B cell (primary cell): Measurements from ENCODE around the gene GALR2. TPM values are rescaled to one million over a fixed set of nuclear protein-coding genes. Genes with fewer than 3 reads are reported as not detected.

Experiments used
- ATAC-seq: fragments of 200-7000 bp; cut with Tn5 transposase; one replicate; pipeline ENCODE4 v1.10.0; 2021; ENCODE audit warnings: low read depth, mild to moderate bottlenecking, moderate number of reproducible peaks, moderate library complexity
- CTCF ChIA-PET: fragments of 350-600 bp; sonication (Branson Sonifier 250); formaldehyde crosslinking; loops from one replicate; lab custom pipeline; 2021; ENCODE audit warnings: antibody characterized with exemption, inconsistent platforms; lab: Charles Lee
- POLR2A ChIA-PET: fragments of 350-600 bp; sonication (Branson Sonifier 250); formaldehyde crosslinking; loops from one replicate; lab custom pipeline; 2021; ENCODE audit warnings: antibody characterized with exemption; lab: Charles Lee
- DNase-seq: peaks from one replicate; pipeline ENCODE4 v3.0.0; 2013
- H2AFZ ChIP-seq: 2 replicates; pipeline ENCODE4 v1.6.1; 2012; ENCODE audit warnings: mild to moderate bottlenecking, low read depth, low read length; ENCODE audit not compliant: insufficient read depth, poor library complexity, severe bottlenecking
- H3K27ac ChIP-seq, 2 donors: 1 replicate in 1 of 2; 2 replicates in 1 of 2; pipeline ENCODE4 v1.5.1; 2012 to 2013; ENCODE audit warnings: low read length in 2 of 2, mild to moderate bottlenecking in 2 of 2, moderate library complexity in 1 of 2
- H3K27me3 ChIP-seq, 4 experiments: fragments of 200-600 bp in 1 of 4; sonication (generic) in 1 of 4; replicated peaks in 1 of 4; 1 replicate in 2 of 4; 2 replicates in 2 of 4; pipeline versions ENCODE4 v1.6.1 to v1.7.0; 2013 to 2016; ENCODE audit warnings: low read length in 3 of 4, mild to moderate bottlenecking in 2 of 4, mixed read lengths in 1 of 4, moderate library complexity in 1 of 4; ENCODE audit not compliant: insufficient read depth in 4 of 4, control insufficient read depth in 3 of 4; ENCODE audit errors: control extremely low read depth in 1 of 4
- H3K36me3 ChIP-seq, 2 experiments: replicated peaks in 1 of 2; 1 replicate in 1 of 2; 2 replicates in 1 of 2; pipeline versions ENCODE4 v1.6.1 to v1.7.1; 2013; ENCODE audit warnings: low read length in 1 of 2; ENCODE audit not compliant: insufficient read depth in 2 of 2, control insufficient read depth in 1 of 2; ENCODE audit errors: control extremely low read depth in 1 of 2, extremely low read depth in 1 of 2
- H3K4me1 ChIP-seq, 2 donors: fragments of 200-600 bp in 1 of 2; sonication (generic) in 1 of 2; 1 replicate in 1 of 2; 2 replicates in 1 of 2; pipeline versions ENCODE4 v1.5.1 to v1.6.1; 2013 to 2017; ENCODE audit warnings: low read length in 2 of 2; ENCODE audit not compliant: control insufficient read depth in 2 of 2, insufficient read depth in 2 of 2
- H3K4me2 ChIP-seq: replicated peaks from 2 replicates; pipeline ENCODE3; 2012; ENCODE audit warnings: mild to moderate bottlenecking, low read depth, low read length; ENCODE audit not compliant: poor library complexity, severe bottlenecking
- H3K4me3 ChIP-seq, 5 experiments: fragments of 200-600 bp in 1 of 5; sonication (generic) in 1 of 5; 1 replicate in 3 of 5; 2 replicates in 2 of 5; pipeline versions ENCODE4 v1.5.1 to v1.7.0; 2011 to 2016; ENCODE audit warnings: low read length in 4 of 5, mild to moderate bottlenecking in 4 of 5, low read depth in 2 of 5, control low read depth in 1 of 5, moderate library complexity in 1 of 5; ENCODE audit not compliant: insufficient read depth in 1 of 5; ENCODE audit errors: control extremely low read depth in 1 of 5, extremely low read depth in 1 of 5
- H3K79me2 ChIP-seq: fragments of 200-600 bp; sonication (generic); one replicate; pipeline ENCODE4 v1.6.0; 2016; ENCODE audit warnings: low read length; ENCODE audit not compliant: control insufficient read depth, insufficient read depth
- H3K9ac ChIP-seq: fragments of 200-600 bp; sonication (generic); 2 replicates; pipeline ENCODE4 v1.6.1; 2017; ENCODE audit warnings: mild to moderate bottlenecking, low read length, moderate library complexity
- H3K9me3 ChIP-seq, 3 donors: one replicate each; pipeline versions ENCODE4 v1.6.1 to v1.7.1; 2013; ENCODE audit warnings: low read length in 2 of 3; ENCODE audit not compliant: control insufficient read depth in 2 of 3, insufficient read depth in 1 of 3; ENCODE audit errors: control extremely low read depth in 1 of 3
- H4K20me1 ChIP-seq: 2 replicates; pipeline ENCODE4 v1.6.0; 2012; ENCODE audit warnings: mild to moderate bottlenecking, low read length; ENCODE audit not compliant: insufficient read depth, control insufficient read depth, poor library complexity, severe bottlenecking
- H3K27ac Mint-ChIP-seq: one replicate; pipeline ENCODE4 v1.8.0; 2021; ENCODE audit warnings: mixed read lengths
- H3K27me3 Mint-ChIP-seq: one replicate; pipeline ENCODE4 v1.8.0; 2021; ENCODE audit warnings: mixed read lengths
- H3K4me1 Mint-ChIP-seq: one replicate; pipeline ENCODE4 v1.8.0; 2021; ENCODE audit warnings: mixed read lengths
- H3K4me3 Mint-ChIP-seq: one replicate; pipeline ENCODE4 v1.8.0; 2021; ENCODE audit warnings: mixed read lengths
- H3K9me3 Mint-ChIP-seq: one replicate; pipeline ENCODE4 v1.8.0; 2022; ENCODE audit warnings: mixed read lengths; ENCODE audit not compliant: insufficient read depth
- CTCF ChIP-seq: fragments of 200-600 bp; IDR thresholded peaks from one replicate; pipeline ENCODE4 v1.8.0; 2022; ENCODE audit warnings: antibody characterized with exemption, mild to moderate bottlenecking
- EZH2 ChIP-seq: IDR thresholded peaks from 2 replicates; pipeline ENCODE4 v1.6.1; 2012; ENCODE audit warnings: borderline replicate concordance, low read depth, mild to moderate bottlenecking, moderate library complexity, low read length; ENCODE audit not compliant: insufficient read depth, poor library complexity, severe bottlenecking
- WGBS: methylation state at CpG from one replicate; pipeline ENCODE4 v1.1.5; 2013; ENCODE audit warnings: missing lambda C conversion rate; ENCODE audit not compliant: insufficient coverage; 5-methylcytosine and 5-hydroxymethylcytosine counted together
- intact Hi-C: fragments of 100-400 bp; cut with micrococcal nuclease; formaldehyde crosslinking; loops from one replicate; pipeline ENCODE4 v1.10.0; 2022
- polyA plus RNA-seq: library from polyadenylated mRNA; depleted of rRNA; stranded (reverse); fragments of >200 nt; gene quantifications from 2 replicates; pipeline ENCODE4 v1.2.3, GENCODE V29; 2012
- total RNA-seq, 2 donors: library from RNA; stranded (reverse); fragments of 120-200 nt in 1 of 2; gene quantifications; 1 replicate in 1 of 2; 2 replicates in 1 of 2; pipeline versions ENCODE4 v1.2.3 to v1.2.4, GENCODE V29; 2013 to 2022

Gene GALR2
- total and polyA plus RNA-seq, 2 donors (not counting 1 experiment from before 2014, with no cell fraction given) = 0.42 to 1.2 TPM

GRCh38 chr17:76089680-76090516 is 15.3 kb downstream of the GALR2 start:
- Histone ChIP-seq H3K9me3 (peaks cover 0 to 3% (median 0%) of the 10 kb centered on the region in 3 donors), H2AFZ (no peak overlapping the region), H3K27me3 (no peaks in the 10 kb centered on the region), H4K20me1 (peaks cover 21% of the 10 kb centered on the region), H3K27ac (no peak overlapping the region), H3K4me2 (no peak overlapping the region), H3K9ac (no peak overlapping the region), H3K4me3 (no peak overlapping the region), H3K79me2 (peaks cover 20% of the 10 kb centered on the region), H3K36me3 (peaks cover 0 to 87% of the 10 kb centered on the region in 2 experiments), H3K4me1 (no peaks in the 10 kb centered on the region)
- no peaks in the 10 kb centered on the region for H3K4me1 Mint-ChIP-seq
- no peaks in the 10 kb centered on the region for H3K9me3 Mint-ChIP-seq
- no peaks in the 10 kb centered on the region for H3K27me3 Mint-ChIP-seq
- H3K4me3 Mint-ChIP-seq = no peak overlapping the region
- intact Hi-C loops = no loop called here
- DNase-seq (no peak), ATAC-seq (no peak)
- TF ChIP-seq EZH2 = no peak
- no peak for TF ChIP-seq CTCF
- POLR2A ChIA-PET = interaction anchor here (0.6 kb wide), 2 partner anchors 886 to 1323 kb away, joined by 3 to 10 read pairs; no protein-coding TSS in a partner anchor
- no peak overlapping the region for H3K27ac Mint-ChIP-seq
- 98% methylated on average over 31 of the region's 32 CpGs for WGBS
- CTCF ChIA-PET = no interaction called here

- H3K27me3 Mint-ChIP-seq = no peaks in the 10 kb centered on the region
- no peak for TF ChIP-seq CTCF
- no peak for TF ChIP-seq EZH2
- Histone ChIP-seq H3K4me2 (no peak overlapping the region), H3K9me3 (peaks cover 0 to 3% (median 0%) of the 10 kb centered on the region in 3 donors), H3K4me1 (no peaks in the 10 kb centered on the region), H4K20me1 (peaks cover 21% of the 10 kb centered on the region), H3K9ac (no peak overlapping the region), H3K27me3 (no peaks in the 10 kb centered on the region), H3K4me3 (no peak overlapping the region), H3K27ac (no peak overlapping the region), H3K79me2 (peaks cover 20% of the 10 kb centered on the region), H2AFZ (no peak overlapping the region), H3K36me3 (peaks cover under 1 to 86% of the 10 kb centered on the region in 2 experiments)
- intact Hi-C loops = no loop called here
- ChIA-PET POLR2A (no interaction called here), CTCF (no interaction called here)
- no peak for DNase-seq
- 94% methylated on average over 15 of the region's 17 CpGs for WGBS
- no peak overlapping the region for H3K4me3 Mint-ChIP-seq
- H3K27ac Mint-ChIP-seq = no peak overlapping the region
- no peaks in the 10 kb centered on the region for H3K4me1 Mint-ChIP-seq
- ATAC-seq = no peak
- H3K9me3 Mint-ChIP-seq = no peaks in the 10 kb centered on the region
Observed at GRCh38 chr17:76090517-76091129, 16.0 kb downstream of the GALR2 start.
